ENCODE measurements around the gene RND1. TPM values are rescaled to one million over a fixed set of nuclear protein-coding genes. Genes with fewer than 3 reads are reported as not detected.

Gene RND1
- total RNA-seq, 1 donor from 2014 or later: 1.4 TPM

DNA sequence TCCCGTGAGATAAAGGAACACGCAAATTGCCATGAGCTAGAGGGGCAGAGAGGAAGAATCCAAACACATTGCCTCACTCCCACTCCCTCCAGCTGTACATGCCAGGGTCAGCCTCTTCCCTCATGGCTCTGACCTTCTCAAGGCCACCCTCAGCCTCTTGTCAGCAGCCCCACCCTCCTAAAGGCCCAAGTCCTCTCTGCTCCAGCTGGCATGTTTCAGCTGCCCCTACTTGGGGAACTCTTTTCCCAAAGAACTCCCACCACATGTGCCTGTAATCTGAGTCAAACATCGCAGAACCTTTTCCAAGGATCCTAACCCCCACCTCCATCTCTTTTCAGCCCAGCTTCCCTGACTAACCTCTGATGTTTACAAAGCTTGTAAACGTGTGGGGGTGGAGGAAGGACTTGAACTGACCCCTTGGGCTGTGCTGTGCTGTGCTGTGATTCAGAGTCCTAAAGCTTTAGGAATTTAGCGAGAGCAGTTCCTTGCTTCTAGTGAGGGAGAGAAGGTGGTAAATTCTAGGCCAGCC is 54.7 kb downstream of the RND1 start:
- DNase-seq (ENCODE audit: low read depth, low spot score): no peak

DNA sequence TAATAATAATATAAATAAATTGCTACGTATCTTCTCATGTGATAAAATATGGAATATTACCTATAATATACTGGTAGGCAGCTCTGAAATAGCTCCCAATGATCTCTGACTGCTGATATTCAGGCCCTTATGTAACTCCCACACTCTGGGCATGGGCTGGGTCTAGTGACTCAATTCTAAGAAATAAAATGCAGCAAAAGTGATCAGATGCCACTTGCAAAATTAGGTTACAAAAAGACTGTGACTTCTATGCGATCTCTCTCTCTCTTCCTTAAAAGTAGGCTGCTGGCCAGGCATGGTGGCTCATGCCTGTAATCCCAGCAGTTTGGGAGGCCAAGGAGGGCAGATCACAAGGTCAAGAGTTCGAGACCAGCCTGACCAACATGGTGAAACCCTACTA is 57.7 kb downstream of the RND1 start:
- no peak for DNase-seq (ENCODE audit: low read depth, low spot score)

Other genes starting within 250 kb of the RND1 start
- gene KANSL2, start 183.6 kb downstream of the RND1 start, total RNA-seq: 34.8 and 61.3 TPM in 2 replicates
- 20.5 and 28.9 TPM in 2 replicates for gene CCNT1, start 149.2 kb downstream of the RND1 start, total RNA-seq
- 34.2 and 40.6 TPM in 2 replicates for gene ADCY6, start 76.8 kb downstream of the RND1 start, total RNA-seq
- gene CACNB3, start 47.4 kb downstream of the RND1 start, total RNA-seq: 18.7 and 20.9 TPM in 2 replicates
- gene DDX23, start 13.7 kb downstream of the RND1 start, total RNA-seq: 79.2 and 140 TPM in 2 replicates
- gene FKBP11, start 59.6 kb upstream of the RND1 start, total RNA-seq: 20.6 and 23.0 TPM in 2 replicates
- gene ARF3, start 91.6 kb upstream of the RND1 start, total RNA-seq: 46.8 and 56.2 TPM in 2 replicates
- under 0.01 TPM in 1 of 2 replicates, not detected in the other for gene WNT10B, start 105.9 kb upstream of the RND1 start, total RNA-seq
- not detected in 2 replicates for gene WNT1, start 112.5 kb upstream of the RND1 start, total RNA-seq
- 0.14 and 0.26 TPM in 2 replicates for gene DDN, start 133.5 kb upstream of the RND1 start, total RNA-seq
- gene PRKAG1, start 152.9 kb upstream of the RND1 start, total RNA-seq: 41.2 and 64.7 TPM in 2 replicates
- gene KMT2D, start 194.9 kb upstream of the RND1 start, total RNA-seq: 29.7 and 36.8 TPM in 2 replicates
- 2.2 and 3.0 TPM in 2 replicates for gene RHEBL1, start 204.1 kb upstream of the RND1 start, total RNA-seq
- 5.8 and 18.8 TPM in 2 replicates for gene DHH, start 228.9 kb upstream of the RND1 start, total RNA-seq
- 69.8 and 73.5 TPM in 2 replicates for gene LMBR1L, start 245.0 kb upstream of the RND1 start, total RNA-seq

All from pulmonary artery endothelial cell (primary cell).